ENCODE results near the gene SLC16A1. TPM values are rescaled to one million over a fixed set of nuclear protein-coding genes. Genes with fewer than 3 reads are reported as not detected.

The SLC16A1 gene
- total and polyA plus RNA-seq, 2 donors (not counting 3 experiments of a cell fraction or from before 2014, with no cell fraction given) = 148 to 188 TPM

GRCh38 chr1:112935461-112936111 is 20.4 kb downstream of the SLC16A1 start:
- DNase-seq (ENCODE audit: low read depth, low spot score) (peak; percentile 57), FAIRE-seq (peak; percentile 77)
- Histone ChIP-seq H3K36me3 (ENCODE audit: control insufficient read depth in 2 of 2, extremely low read depth in 1 of 2, insufficient read depth in 2 of 2, low read length in 2 of 2) (no peaks in the 10 kb centered on the region), H3K79me2 (ENCODE audit: control insufficient read depth, insufficient read depth, low read length) (peaks cover 90% of the 10 kb centered on the region), H3K9me3 (replicated peaks; ENCODE audit: control insufficient read depth, insufficient read depth, low read length) (no peaks in the 10 kb centered on the region), H3K9me1 (replicated peaks; ENCODE audit: control insufficient read depth, extremely low read depth, insufficient read depth, low read length) (no peaks in the 10 kb centered on the region), H3K4me2 (ENCODE audit: insufficient read depth, low read length) (peak overlapping the region; percentile 26), H3K27me3 (ENCODE audit: control insufficient read depth in 2 of 2, insufficient read depth in 2 of 2, low read length in 2 of 2) (no peaks in the 10 kb centered on the region), H3K4me3 (replicated peaks in 1 of 3; ENCODE audit: insufficient read depth in 1 of 3, low read depth in 1 of 3, low read length in 3 of 3) (no peak overlapping the region), H3K27ac (ENCODE audit: insufficient read depth, low read depth, low read length) (peak overlapping the region; percentile 74), H2AFZ (ENCODE audit: low read depth, low read length) (no peak overlapping the region), H3K4me1 (ENCODE audit: control insufficient read depth, extremely low read depth, insufficient read depth, low read length) (peaks cover 32% of the 10 kb centered on the region), H4K20me1 (replicated peaks; ENCODE audit: control insufficient read depth, extremely low read depth, insufficient read depth, low read length) (no peaks in the 10 kb centered on the region), H3K9ac (replicated peaks; ENCODE audit: extremely low read depth, insufficient read depth, low read length) (peak overlapping the region; percentile 12)
- TF ChIP-seq JUN (IDR thresholded peaks at IDR 0.05; ENCODE audit: borderline replicate concordance, insufficient read depth, insufficient read length, low read depth) (peak; percentile 40), GATA2 (IDR thresholded peaks at IDR 0.05; ENCODE audit: insufficient read depth, insufficient read length, low read depth, low read length) (peak; percentile 2), EZH2 (IDR thresholded peaks at IDR 0.05; ENCODE audit: borderline replicate concordance, low read depth, low read length, severe bottlenecking) (no peak), CTCF (IDR thresholded peaks at IDR 0.05; ENCODE audit: extremely low read depth in 1 of 2, insufficient read depth in 1 of 2, low read depth in 1 of 2, low read length in 2 of 2) (no peak), MYC (IDR thresholded peaks at IDR 0.05; ENCODE audit: low read depth, low read length) (no peak), MAX (IDR thresholded peaks at IDR 0.05; ENCODE audit: insufficient read depth, insufficient read length) (no peak), POLR2A (IDR thresholded peaks at IDR 0.05; ENCODE audit: low read depth, low read length) (no peak), POLR2AphosphoS5 (IDR thresholded peaks at IDR 0.05; ENCODE audit: insufficient read depth, low read depth, low read length) (no peak), FOS (IDR thresholded peaks at IDR 0.05; ENCODE audit: borderline replicate concordance, insufficient read depth, low read length) (peak; percentile 49)
- TSS peak; percentile 67 for BruUV-seq (replicated peaks)
- dilution Hi-C loops (cut with MboI; ENCODE audit: extremely low pct_ligation_motif_present, low sequenced_read_pairs) = no loop called here
- POLR2A ChIA-PET = interaction anchor here (1.0 to 2.1 kb wide), 2 partner anchors 18 to 21 kb away, joined by 5 to 7 read pairs; partner anchors contain the start of gene SLC16A1
- CTCF ChIA-PET = interaction anchor here (0.6 to 2.9 kb wide), 11 partner anchors 11 to 137 kb away, joined by 3 to 12 read pairs (median 7); partner anchors contain the start of genes LRIG2 and SLC16A1
- intact Hi-C loops (cut with micrococcal nuclease) = loop anchor here (5.0 kb wide), 1 partner anchor 137 kb away; the partner anchor contains the start of gene LRIG2

Data from endothelial cell of umbilical vein (primary cell).